HepG2 (cell line): Measurements from ENCODE around the gene SCAMP3. TPM values are rescaled to one million over a fixed set of nuclear protein-coding genes. Genes with fewer than 3 reads are reported as not detected.

Source experiments
- ADNP ChIP-seq: sonication (generic); formaldehyde crosslinking; IDR thresholded peaks from 2 replicates; pipeline ENCODE4 v1.4.0; 2020; ENCODE audit warnings: missing genetic modification reagents
- ATF6 ChIP-seq: sonication (generic); formaldehyde crosslinking; conservative IDR thresholded peaks from 2 replicates; pipeline ENCODE4 v1.4.0; 2020; ENCODE audit warnings: missing genetic modification reagents
- CBX5 ChIP-seq: sonication (generic); formaldehyde crosslinking; IDR thresholded peaks from 2 replicates; pipeline ENCODE4 v1.4.0; 2020; ENCODE audit warnings: missing genetic modification reagents, borderline replicate concordance
- CCDC6 ChIP-seq: sonication (generic); formaldehyde crosslinking; IDR thresholded peaks from 2 replicates; pipeline ENCODE4 v1.8.1; 2022; ENCODE audit warnings: mild to moderate bottlenecking, missing genetic modification reagents, moderate library complexity
- DPF2 ChIP-seq: sonication (generic); formaldehyde crosslinking; IDR thresholded peaks from 2 replicates; pipeline ENCODE4 v1.4.0; 2020; ENCODE audit warnings: mild to moderate bottlenecking, low read depth, missing genetic modification reagents, borderline replicate concordance
- MEIS1 ChIP-seq: sonication (generic); formaldehyde crosslinking; IDR thresholded peaks from 2 replicates; pipeline ENCODE4 v1.9.0; 2021; ENCODE audit warnings: mild to moderate bottlenecking, missing genetic modification reagents, moderate library complexity, borderline replicate concordance
- MTA1 ChIP-seq: sonication (generic); formaldehyde crosslinking; IDR thresholded peaks from 2 replicates; pipeline ENCODE4 v1.4.0; 2020; ENCODE audit warnings: missing genetic modification reagents, mild to moderate bottlenecking, borderline replicate concordance
- MXD4 ChIP-seq: IDR thresholded peaks from 2 replicates; pipeline ENCODE4 v1.6.1; 2016; ENCODE audit warnings: mild to moderate bottlenecking, missing biosample characterization, missing genetic modification reagents
- MYNN ChIP-seq: sonication (generic); formaldehyde crosslinking; IDR thresholded peaks from 2 replicates; pipeline ENCODE4 v1.4.0; 2020; ENCODE audit warnings: mild to moderate bottlenecking, low read depth, missing genetic modification reagents
- NCOA2 ChIP-seq: sonication (generic); formaldehyde crosslinking; IDR thresholded peaks from 2 replicates; pipeline ENCODE4 v1.8.0; 2022; ENCODE audit warnings: inconsistent platforms
- RAD21 ChIP-seq: fragments of 450-650 bp; formaldehyde crosslinking; IDR thresholded peaks from 2 replicates; pipeline ENCODE4 v1.5.0; 2020; ENCODE audit warnings: mild to moderate bottlenecking
- SIX1 ChIP-seq: sonication (generic); formaldehyde crosslinking; IDR thresholded peaks from 2 replicates; pipeline ENCODE4 v1.4.0; 2020; ENCODE audit warnings: missing genetic modification reagents, borderline replicate concordance
- SNAI1 ChIP-seq: sonication (generic); formaldehyde crosslinking; IDR thresholded peaks from 2 replicates; pipeline ENCODE4 v1.5.0; 2020; ENCODE audit warnings: mild to moderate bottlenecking, missing genetic modification reagents, borderline replicate concordance
- SOX13 ChIP-seq, 3 experiments: fragments of 450-650 bp in 1 of 3; sonication (generic) in 1 of 3; formaldehyde crosslinking in 1 of 3; IDR thresholded peaks in 2 of 3; conservative IDR thresholded peaks in 1 of 3; 2 replicates each; pipeline versions ENCODE4 v1.5.0 to v1.6.1; 2016 to 2020; ENCODE audit warnings: antibody characterized with exemption in 1 of 3, mild to moderate bottlenecking in 1 of 3, missing compliant biosample characterization in 1 of 3, missing genetic modification reagents in 1 of 3, moderate library complexity in 1 of 3
- SOX6 ChIP-seq, 2 experiments: fragments of 450-650 bp in 1 of 2; sonication (generic) in 1 of 2; formaldehyde crosslinking in 1 of 2; IDR thresholded peaks; 2 replicates each; pipeline versions ENCODE4 v1.4.0 to v1.6.1; 2017 to 2020; ENCODE audit warnings: antibody characterized with exemption in 1 of 2, mild to moderate bottlenecking in 1 of 2, missing genetic modification reagents in 1 of 2
- XBP1 ChIP-seq: sonication (generic); formaldehyde crosslinking; IDR thresholded peaks from 2 replicates; pipeline ENCODE4 v1.5.0; 2020; ENCODE audit warnings: missing genetic modification reagents
- ZBTB21 ChIP-seq: sonication (generic); formaldehyde crosslinking; IDR thresholded peaks from 2 replicates; pipeline ENCODE4 v1.4.0; 2020; ENCODE audit warnings: missing genetic modification reagents
- ZFY ChIP-seq: sonication (generic); formaldehyde crosslinking; IDR thresholded peaks from 2 replicates; pipeline ENCODE4 v1.4.0; 2020; ENCODE audit warnings: missing genetic modification reagents
- ZNF460 ChIP-seq: sonication (generic); formaldehyde crosslinking; IDR thresholded peaks from 2 replicates; pipeline ENCODE4 v1.5.1; 2020; ENCODE audit warnings: missing genetic modification reagents, mild to moderate bottlenecking, borderline replicate concordance
- ZNF605 ChIP-seq: sonication (generic); formaldehyde crosslinking; IDR thresholded peaks from 2 replicates; pipeline ENCODE4 v1.8.0; 2022; ENCODE audit warnings: mild to moderate bottlenecking, missing genetic modification reagents
- ZNF607 ChIP-seq: sonication (generic); formaldehyde crosslinking; IDR thresholded peaks from 2 replicates; pipeline ENCODE4 v1.5.1; 2020; ENCODE audit warnings: missing genetic modification reagents, mild to moderate bottlenecking, borderline replicate concordance
- polyA plus RNA-seq, 8 experiments: library from polyadenylated mRNA; depleted of rRNA in 3 of 8; stranded (reverse) in 7 of 8; unstranded in 1 of 8; fragments of >200 nt; fragmentation: Illumina TruSeq in 4 of 8; extraction: Trizol in 4 of 8; gene quantifications; 2 replicates each; pipeline versions ENCODE4 v1.2.1 to v1.2.3, GENCODE V29; 2011 to 2016; ENCODE audit warnings: low read depth in 4 of 8, missing spikeins in 1 of 8, mixed read lengths in 1 of 8; ENCODE audit not compliant: insufficient read depth in 1 of 8
- total RNA-seq, 5 experiments: library from RNA; depleted of rRNA; stranded (reverse); fragments of >200 nt; fragmentation: Illumina TruSeq; extraction: Trizol; gene quantifications; 2 replicates each; pipeline ENCODE4 v1.2.3, GENCODE V29; 2016; ENCODE audit warnings: low read depth in 1 of 5
- TF ChIP-seq, protein P1 (sequence below): sonication (generic); formaldehyde crosslinking; IDR thresholded peaks from 2 replicates; pipeline ENCODE4 v1.4.0; 2020; ENCODE audit warnings: missing genetic modification reagents; ENCODE audit errors: not compliant biosample characterization
- TF ChIP-seq, protein P2 (sequence below): sonication (generic); formaldehyde crosslinking; IDR thresholded peaks from 2 replicates; pipeline ENCODE4 v1.9.0; 2021; ENCODE audit warnings: missing genetic modification reagents, borderline replicate concordance

SCAMP3 gene
- total and polyA plus RNA-seq, 2 of the 13 experiments (the other 11 are each of a cell fraction or from before 2014, with no cell fraction given), result 46.8 to 83.3 TPM

- TF ChIP-seq MTA1 (peak; percentile 16; the same call in 1 of the 2 replicates), MXD4 (CRISPR knock-in tag) (peak; percentile 49), CCDC6 (CRISPR knock-in tag) (no peak), MEIS1 (no peak), SNAI1 (peak; percentile 69; the same call in 1 of the 2 replicates), XBP1 (CRISPR knock-in tag) (no peak), CBX5 (CRISPR knock-in tag) (no peak), ZBTB21 (CRISPR knock-in tag) (no peak), RAD21 (peak; percentile 27; the same call in 1 of the 2 replicates), DPF2 (CRISPR knock-in tag) (no peak), SOX13 (IDR thresholded peaks at IDR 0.05) (no peak), SOX13 (CRISPR knock-in tag; conservative IDR thresholded peaks at IDR 0.05 in 1 of 2, IDR thresholded peaks at IDR 0.05 in 1 of 2) (no peak), SOX6 (IDR thresholded peaks at IDR 0.05) (no peak), SOX6 (CRISPR knock-in tag; IDR thresholded peaks at IDR 0.05) (peak; percentile 39; the same call in 1 of the 2 replicates), NCOA2 (CRISPR knock-in tag) (no peak), SIX1 (no peak), ZNF607 (no peak), ATF6 (CRISPR knock-in tag) (no peak), ADNP (no peak), MYNN (CRISPR knock-in tag) (no peak), ZFY (CRISPR knock-in tag) (peak; percentile 76), ZNF460 (no peak), ZNF605 (no peak)
- TF ChIP-seq, protein P1, sequence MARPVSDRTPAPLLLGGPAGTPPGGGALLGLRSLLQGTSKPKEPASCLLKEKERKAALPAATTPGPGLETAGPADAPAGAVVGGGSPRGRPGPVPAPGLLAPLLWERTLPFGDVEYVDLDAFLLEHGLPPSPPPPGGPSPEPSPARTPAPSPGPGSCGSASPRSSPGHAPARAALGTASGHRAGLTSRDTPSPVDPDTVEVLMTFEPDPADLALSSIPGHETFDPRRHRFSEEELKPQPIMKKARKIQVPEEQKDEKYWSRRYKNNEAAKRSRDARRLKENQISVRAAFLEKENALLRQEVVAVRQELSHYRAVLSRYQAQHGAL, result no peak
- TF ChIP-seq, protein P2, sequence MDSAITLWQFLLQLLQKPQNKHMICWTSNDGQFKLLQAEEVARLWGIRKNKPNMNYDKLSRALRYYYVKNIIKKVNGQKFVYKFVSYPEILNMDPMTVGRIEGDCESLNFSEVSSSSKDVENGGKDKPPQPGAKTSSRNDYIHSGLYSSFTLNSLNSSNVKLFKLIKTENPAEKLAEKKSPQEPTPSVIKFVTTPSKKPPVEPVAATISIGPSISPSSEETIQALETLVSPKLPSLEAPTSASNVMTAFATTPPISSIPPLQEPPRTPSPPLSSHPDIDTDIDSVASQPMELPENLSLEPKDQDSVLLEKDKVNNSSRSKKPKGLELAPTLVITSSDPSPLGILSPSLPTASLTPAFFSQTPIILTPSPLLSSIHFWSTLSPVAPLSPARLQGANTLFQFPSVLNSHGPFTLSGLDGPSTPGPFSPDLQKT (CRISPR knock-in tag), result no peak
These were observed 53.4 kb downstream of the SCAMP3 start, which contains the start of gene MTX1 (continued) for GRCh38 chr1:155208541-155209311.
